MM.1S (cell line): ENCODE measurements around the gene TMEM238L.

Source experiments
- EZH2 ChIP-seq: fragments of 300-600 bp; sonication (generic); optimal IDR thresholded peaks from 2 replicates; pipeline ENCODE3; 2017; ENCODE audit warnings: low read depth, mild to moderate bottlenecking, antibody characterized with exemption, low read length, mixed read lengths
- EZH2phosphoT487 ChIP-seq: fragments of 300-600 bp; sonication (generic); IDR thresholded peaks from 2 replicates; pipeline ENCODE4 v1.6.1; 2018; ENCODE audit warnings: antibody characterized with exemption, low read length
- TF ChIP-seq, protein P1 (sequence below): fragments of 300-600 bp; sonication (generic); IDR thresholded peaks from 2 replicates; pipeline ENCODE4 v1.5.1; 2016; ENCODE audit warnings: antibody characterized with exemption, low read length, mixed read lengths

DNA sequence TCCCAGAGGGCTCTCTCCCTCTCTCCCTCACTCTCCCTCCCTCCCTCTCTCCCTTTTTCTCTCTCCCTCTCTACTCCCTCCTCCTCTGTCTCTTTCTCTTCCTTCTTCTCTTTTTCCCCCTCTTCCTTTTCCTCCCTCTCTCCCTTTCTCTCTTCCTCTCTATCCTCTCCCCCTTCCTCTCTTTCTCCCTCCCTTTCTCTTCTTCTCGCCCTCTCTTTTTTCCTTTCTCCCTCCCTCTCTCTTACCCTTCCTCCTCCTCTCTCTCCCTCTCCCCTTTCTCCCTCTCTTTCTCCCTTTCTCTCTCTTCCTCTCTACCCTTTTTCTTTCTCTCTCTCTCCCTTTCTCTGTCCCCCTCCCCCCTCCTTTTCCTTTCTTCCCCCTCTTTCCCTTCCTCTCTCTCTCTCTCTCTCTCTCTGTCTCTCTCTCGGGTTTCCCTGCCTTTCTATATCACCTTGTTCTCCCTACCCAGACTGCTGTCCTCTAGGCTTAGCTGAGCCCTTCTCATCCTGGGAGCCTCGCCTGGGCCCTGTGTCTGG, 48.2 kb downstream of the TMEM238L start:
- TF ChIP-seq, protein P1, sequence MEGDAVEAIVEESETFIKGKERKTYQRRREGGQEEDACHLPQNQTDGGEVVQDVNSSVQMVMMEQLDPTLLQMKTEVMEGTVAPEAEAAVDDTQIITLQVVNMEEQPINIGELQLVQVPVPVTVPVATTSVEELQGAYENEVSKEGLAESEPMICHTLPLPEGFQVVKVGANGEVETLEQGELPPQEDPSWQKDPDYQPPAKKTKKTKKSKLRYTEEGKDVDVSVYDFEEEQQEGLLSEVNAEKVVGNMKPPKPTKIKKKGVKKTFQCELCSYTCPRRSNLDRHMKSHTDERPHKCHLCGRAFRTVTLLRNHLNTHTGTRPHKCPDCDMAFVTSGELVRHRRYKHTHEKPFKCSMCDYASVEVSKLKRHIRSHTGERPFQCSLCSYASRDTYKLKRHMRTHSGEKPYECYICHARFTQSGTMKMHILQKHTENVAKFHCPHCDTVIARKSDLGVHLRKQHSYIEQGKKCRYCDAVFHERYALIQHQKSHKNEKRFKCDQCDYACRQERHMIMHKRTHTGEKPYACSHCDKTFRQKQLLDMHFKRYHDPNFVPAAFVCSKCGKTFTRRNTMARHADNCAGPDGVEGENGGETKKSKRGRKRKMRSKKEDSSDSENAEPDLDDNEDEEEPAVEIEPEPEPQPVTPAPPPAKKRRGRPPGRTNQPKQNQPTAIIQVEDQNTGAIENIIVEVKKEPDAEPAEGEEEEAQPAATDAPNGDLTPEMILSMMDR: no peak
- no peak for TF ChIP-seq EZH2
- TF ChIP-seq EZH2phosphoT487: no peak
